ENCODE data around the gene FGF14. TPM values are rescaled to one million over a fixed set of nuclear protein-coding genes. Genes with fewer than 3 reads are reported as not detected.

The FGF14 gene
- polyA plus RNA-seq, 1 donor (not counting 4 experiments of a cell fraction or from before 2014, with no cell fraction given): 0.09 TPM

GRCh38 chr13:102277286-102277685 is 124.6 kb downstream of the FGF14 start:
- Histone ChIP-seq H3K4me2 (ENCODE audit: control insufficient read depth, extremely low read depth, insufficient read depth, low read depth, low read length) (no peak overlapping the region), H4K20me1 (ENCODE audit: control insufficient read depth, extremely low read depth, insufficient read depth, low read length) (no peaks in the 10 kb centered on the region), H3K27me3 (ENCODE audit: control insufficient read depth, extremely low read depth, insufficient read depth, low read length) (no peaks in the 10 kb centered on the region), H3K4me3 (ENCODE audit: control insufficient read depth in 2 of 3, extremely low read depth in 1 of 3, insufficient read depth in 2 of 3, low read depth in 1 of 3, low read length in 3 of 3) (no peak overlapping the region), H3K36me3 (ENCODE audit: control insufficient read depth in 2 of 2, extremely low read depth in 1 of 2, insufficient read depth in 2 of 2, low read length in 2 of 2) (no peaks in the 10 kb centered on the region), H2AFZ (ENCODE audit: control insufficient read depth, low read length) (no peak overlapping the region), H3K4me1 (ENCODE audit: control insufficient read depth, extremely low read depth, insufficient read depth, low read length) (no peaks in the 10 kb centered on the region), H3K9ac (ENCODE audit: control insufficient read depth, extremely low read depth, insufficient read depth, low read length) (no peak overlapping the region), H3K9me1 (ENCODE audit: control insufficient read depth, extremely low read depth, insufficient read depth, low read length) (no peaks in the 10 kb centered on the region), H3K27ac (ENCODE audit: control insufficient read depth, insufficient read depth, low read length) (no peak overlapping the region), H3K9me3 (ENCODE audit: control insufficient read depth, low read depth, low read length) (no peaks in the 10 kb centered on the region), H3K79me2 (ENCODE audit: control insufficient read depth, insufficient read depth, low read length) (no peaks in the 10 kb centered on the region)
- FAIRE-seq (no peak), DNase-seq (ENCODE audit: low read depth, low spot score) (no peak)
- TF ChIP-seq EZH2 (IDR thresholded peaks at IDR 0.05; ENCODE audit: low read length) (no peak), CTCF (optimal IDR thresholded peaks at IDR 0.05 in 1 of 3, IDR thresholded peaks at IDR 0.05 in 1 of 3, conservative IDR thresholded peaks at IDR 0.05 in 1 of 3; ENCODE audit: extremely low read depth in 1 of 3, insufficient read depth in 2 of 3, low read length in 3 of 3) (no peak)
- dilution Hi-C loops (cut with MboI; ENCODE audit: extremely low pct_ligation_motif_present, low sequenced_read_pairs): no loop called here

- Histone ChIP-seq H3K4me1 (ENCODE audit: control insufficient read depth, extremely low read depth, insufficient read depth, low read length) (no peaks in the 10 kb centered on the region), H2AFZ (ENCODE audit: control insufficient read depth, low read length) (no peak overlapping the region), H3K4me3 (ENCODE audit: control insufficient read depth in 2 of 3, extremely low read depth in 1 of 3, insufficient read depth in 2 of 3, low read depth in 1 of 3, low read length in 3 of 3) (no peak overlapping the region), H3K4me2 (ENCODE audit: control insufficient read depth, extremely low read depth, insufficient read depth, low read depth, low read length) (no peak overlapping the region), H3K9me1 (ENCODE audit: control insufficient read depth, extremely low read depth, insufficient read depth, low read length) (no peaks in the 10 kb centered on the region), H4K20me1 (ENCODE audit: control insufficient read depth, extremely low read depth, insufficient read depth, low read length) (no peaks in the 10 kb centered on the region), H3K27ac (ENCODE audit: control insufficient read depth, insufficient read depth, low read length) (no peak overlapping the region), H3K36me3 (ENCODE audit: control insufficient read depth in 2 of 2, extremely low read depth in 1 of 2, insufficient read depth in 2 of 2, low read length in 2 of 2) (no peaks in the 10 kb centered on the region), H3K9me3 (ENCODE audit: control insufficient read depth, low read depth, low read length) (no peaks in the 10 kb centered on the region), H3K9ac (ENCODE audit: control insufficient read depth, extremely low read depth, insufficient read depth, low read length) (no peak overlapping the region), H3K79me2 (ENCODE audit: control insufficient read depth, insufficient read depth, low read length) (no peaks in the 10 kb centered on the region), H3K27me3 (ENCODE audit: control insufficient read depth, extremely low read depth, insufficient read depth, low read length) (no peaks in the 10 kb centered on the region)
- dilution Hi-C loops (cut with MboI; ENCODE audit: extremely low pct_ligation_motif_present, low sequenced_read_pairs): no loop called here
- TF ChIP-seq CTCF (optimal IDR thresholded peaks at IDR 0.05 in 1 of 3, IDR thresholded peaks at IDR 0.05 in 1 of 3, conservative IDR thresholded peaks at IDR 0.05 in 1 of 3; ENCODE audit: extremely low read depth in 1 of 3, insufficient read depth in 2 of 3, low read length in 3 of 3) (no peak), EZH2 (IDR thresholded peaks at IDR 0.05; ENCODE audit: low read length) (no peak)
- DNase-seq (ENCODE audit: low read depth, low spot score) (no peak), FAIRE-seq (no peak)
These were observed 125.4 kb downstream of the FGF14 start for GRCh38 chr13:102276404-102276803.

All from keratinocyte (primary cell).